SW 1271 (cell line): ENCODE measurements around the gene TRAF4.
"Not testable (repeated sequence)": the region's sequence is repeated elsewhere in the genome, so short reads cannot be mapped to it uniquely, and the experiment has no call there.

Source experiments
- DNase-seq, 2 experiments: peaks; one replicate each; lab custom pipeline; 2025; lab: John Stamatoyannopoulos, UW

Gene TRAF4

GRCh38 chr17:28733346-28733745 is 10.5 kb upstream of the TRAF4 start:
- DNase-seq = no peak

DNA sequence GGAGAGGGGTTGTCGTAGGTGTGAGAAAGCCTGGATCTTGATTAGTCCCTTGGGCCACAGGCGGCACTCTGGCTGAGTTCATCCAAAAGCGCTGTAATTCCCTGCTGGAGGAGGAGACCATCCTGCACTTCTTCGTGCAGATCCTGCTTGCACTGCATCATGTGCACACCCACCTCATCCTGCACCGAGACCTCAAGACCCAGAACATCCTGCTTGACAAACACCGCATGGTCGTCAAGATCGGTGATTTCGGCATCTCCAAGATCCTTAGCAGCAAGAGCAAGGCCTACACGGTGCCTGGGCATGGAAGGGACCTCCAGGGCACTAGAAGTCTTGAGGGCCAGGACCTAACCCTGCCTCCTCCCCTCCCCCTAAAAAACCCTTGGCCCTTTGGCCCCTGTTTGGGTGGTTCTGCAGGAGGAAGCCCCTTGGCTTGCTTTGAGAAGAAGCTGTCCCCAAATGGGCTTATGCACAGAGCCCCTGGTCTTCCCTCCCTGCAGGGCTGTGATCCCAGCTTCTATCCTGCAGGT is 9.0 kb upstream of the TRAF4 start:
- no peak for DNase-seq

- DNase-seq = no peak
Observed at GRCh38 chr17:28735242-28735722, 8.5 kb upstream of the TRAF4 start.

- DNase-seq = not testable (repeated sequence)
Observed at GRCh38 chr17:28735913-28736769, 7.7 kb upstream of the TRAF4 start.

DNA sequence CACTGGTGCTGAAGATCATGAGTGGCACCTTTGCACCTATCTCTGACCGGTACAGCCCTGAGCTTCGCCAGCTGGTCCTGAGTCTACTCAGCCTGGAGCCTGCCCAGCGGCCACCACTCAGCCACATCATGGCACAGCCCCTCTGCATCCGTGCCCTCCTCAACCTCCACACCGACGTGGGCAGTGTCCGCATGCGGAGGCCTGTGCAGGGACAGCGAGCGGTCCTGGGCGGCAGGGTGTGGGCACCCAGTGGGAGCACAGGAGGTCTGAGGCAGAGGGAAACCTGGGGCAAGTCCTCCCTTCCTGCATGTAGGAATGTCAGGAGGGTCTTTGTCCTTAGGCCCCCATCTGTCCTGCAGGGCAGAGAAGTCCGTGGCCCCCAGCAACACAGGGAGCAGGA is 6.5 kb upstream of the TRAF4 start:
- no peak for DNase-seq

DNA sequence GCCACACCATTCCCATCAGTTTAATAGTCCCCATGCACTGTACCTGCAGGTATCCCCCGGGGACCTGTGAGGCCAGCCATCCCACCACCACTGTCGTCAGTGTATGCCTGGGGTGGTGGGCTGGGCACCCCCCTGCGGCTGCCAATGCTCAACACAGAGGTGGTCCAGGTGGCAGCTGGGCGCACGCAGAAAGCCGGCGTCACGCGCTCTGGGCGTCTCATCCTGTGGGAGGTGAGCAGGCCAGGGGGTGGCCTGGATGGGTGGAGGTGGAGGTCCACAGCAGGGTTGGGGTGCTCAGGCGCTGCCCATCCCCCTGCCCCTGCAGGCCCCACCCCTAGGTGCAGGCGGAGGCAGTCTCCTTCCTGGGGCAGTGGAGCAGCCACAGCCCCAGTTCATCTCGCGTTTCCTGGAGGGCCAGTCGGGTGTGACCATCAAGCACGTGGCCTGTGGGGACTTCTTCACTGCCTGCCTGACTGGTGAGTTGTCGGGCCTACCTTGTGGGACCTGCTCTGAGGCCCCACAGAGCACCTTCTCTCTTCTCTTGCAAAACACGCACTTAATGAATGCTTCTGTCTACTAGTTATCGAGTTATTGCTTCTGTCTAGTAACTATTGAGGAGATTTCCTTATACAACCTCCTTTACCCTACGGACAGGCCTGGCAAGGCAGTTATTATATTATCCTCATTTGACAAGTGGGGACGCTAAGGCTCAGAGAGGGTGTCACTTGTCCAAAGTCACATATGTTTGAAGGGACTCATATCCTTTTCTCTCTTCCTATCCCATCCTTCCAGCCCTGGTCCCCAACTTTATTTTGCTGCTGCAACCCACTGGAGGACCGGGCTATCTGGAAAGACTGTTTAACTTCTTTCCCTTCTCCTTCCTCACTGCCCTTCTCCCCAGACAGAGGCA is 5.8 kb upstream of the TRAF4 start:
- no peak for DNase-seq

- no peak for DNase-seq
Observed at GRCh38 chr17:28738680-28739384, 5.0 kb upstream of the TRAF4 start.

GRCh38 chr17:28740406-28741357 is 3.1 kb upstream of the TRAF4 start:
- DNase-seq = no peak

- DNase-seq = no peak
Observed at GRCh38 chr17:28741358-28742349, 2.2 kb upstream of the TRAF4 start.

GRCh38 chr17:28744104-28744971 is 527 bp downstream of the TRAF4 start:
- peak in 1 of 2 experiments; percentile 55 for DNase-seq

GRCh38 chr17:28744972-28745785 is 1.4 kb downstream of the TRAF4 start:
- DNase-seq = no peak

- DNase-seq = no peak
Observed at GRCh38 chr17:28745786-28746411, 2.1 kb downstream of the TRAF4 start.

- no peak for DNase-seq
Observed at GRCh38 chr17:28746611-28747050, 2.8 kb downstream of the TRAF4 start.

DNA sequence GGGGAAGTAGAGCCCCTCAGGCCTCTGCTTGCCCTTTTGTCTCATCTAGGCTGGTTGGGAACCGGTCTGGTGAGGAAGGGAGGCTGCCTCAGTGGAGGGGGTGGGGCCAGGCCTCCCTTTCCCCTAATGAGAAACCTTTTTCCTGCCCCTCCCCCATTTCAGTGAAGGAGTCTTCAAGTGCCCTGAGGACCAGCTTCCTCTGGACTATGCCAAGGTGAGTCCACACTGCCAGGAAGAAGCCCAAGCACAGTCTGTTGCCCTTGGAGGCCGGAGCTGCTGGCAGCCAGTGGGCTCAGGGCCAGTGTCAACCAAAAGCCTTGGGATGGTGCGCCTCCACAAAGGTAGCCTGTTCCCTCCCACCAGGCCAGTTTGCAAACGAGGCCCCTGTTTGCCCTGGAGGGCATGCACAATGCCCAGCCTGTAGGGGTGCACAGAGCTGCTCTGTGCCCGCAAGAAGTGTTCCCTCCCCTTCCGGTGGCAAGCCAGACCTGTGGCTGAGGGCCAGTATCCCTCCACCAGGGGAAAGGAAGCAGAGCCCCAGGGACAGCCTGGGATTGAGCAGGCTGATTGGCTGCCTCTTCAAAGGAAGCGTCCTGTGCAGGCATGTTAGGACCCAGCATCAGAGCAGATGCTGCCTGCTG is 3.4 kb downstream of the TRAF4 start:
- DNase-seq = no peak

DNA sequence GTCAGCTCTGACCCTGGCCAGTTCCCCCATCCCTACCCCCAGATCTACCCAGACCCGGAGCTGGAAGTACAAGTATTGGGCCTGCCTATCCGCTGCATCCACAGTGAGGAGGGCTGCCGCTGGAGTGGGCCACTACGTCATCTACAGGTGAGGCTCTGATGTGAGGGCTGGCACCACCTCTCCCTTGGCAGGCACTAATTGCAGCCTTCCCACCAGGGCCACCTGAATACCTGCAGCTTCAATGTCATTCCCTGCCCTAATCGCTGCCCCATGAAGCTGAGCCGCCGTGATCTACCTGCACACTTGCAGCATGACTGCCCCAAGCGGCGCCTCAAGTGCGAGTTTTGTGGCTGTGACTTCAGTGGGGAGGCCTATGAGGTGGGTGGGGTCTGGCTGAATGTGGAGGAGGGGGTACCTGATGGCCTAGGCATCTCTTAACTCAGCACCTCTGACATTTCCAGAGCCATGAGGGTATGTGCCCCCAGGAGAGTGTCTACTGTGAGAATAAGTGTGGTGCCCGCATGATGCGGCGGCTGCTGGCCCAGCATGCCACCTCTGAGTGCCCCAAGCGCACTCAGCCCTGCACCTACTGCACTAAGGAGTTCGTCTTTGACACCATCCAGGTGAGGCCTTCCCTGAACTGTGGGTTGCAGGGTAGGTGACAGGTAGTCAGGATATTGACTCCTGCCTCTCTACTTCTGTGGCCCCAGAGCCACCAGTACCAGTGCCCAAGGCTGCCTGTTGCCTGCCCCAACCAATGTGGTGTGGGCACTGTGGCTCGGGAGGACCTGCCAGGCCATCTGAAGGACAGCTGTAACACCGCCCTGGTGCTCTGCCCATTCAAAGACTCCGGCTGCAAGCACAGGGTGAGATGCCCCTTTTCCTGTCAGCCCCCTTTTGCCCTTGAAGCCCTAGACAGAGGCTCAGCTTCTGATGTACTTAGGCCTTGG is 4.3 kb downstream of the TRAF4 start:
- no peak for DNase-seq
